GM13976 (cell line): ENCODE data around the gene UBAC2.

Source experiments
- DNase-seq: peaks from one replicate; pipeline ENCODE4 v3.0.0; 2012; ENCODE audit warnings: low spot score
- CTCF ChIP-seq: IDR thresholded peaks from 2 replicates; pipeline ENCODE4 v1.5.1; 2012; ENCODE audit warnings: borderline replicate concordance, mild to moderate bottlenecking; ENCODE audit not compliant: insufficient read depth; ENCODE audit errors: extremely low read depth, missing control alignments, control extremely low read depth
- in situ Hi-C: fragments of 300-500 bp; cut with MboI; formaldehyde crosslinking; loops from one replicate; pipeline ENCODE4 v1.12.0; 2022; ENCODE audit warnings: low sequenced_read_pairs, mixed read lengths, inconsistent platforms; ENCODE audit not compliant: unreplicated experiment

Gene UBAC2

GRCh38 chr13:99395436-99395835 lies 194.8 kb downstream of the UBAC2 start:
- in situ Hi-C loops = no loop called here
- no peak for TF ChIP-seq CTCF
- DNase-seq = no peak

DNA sequence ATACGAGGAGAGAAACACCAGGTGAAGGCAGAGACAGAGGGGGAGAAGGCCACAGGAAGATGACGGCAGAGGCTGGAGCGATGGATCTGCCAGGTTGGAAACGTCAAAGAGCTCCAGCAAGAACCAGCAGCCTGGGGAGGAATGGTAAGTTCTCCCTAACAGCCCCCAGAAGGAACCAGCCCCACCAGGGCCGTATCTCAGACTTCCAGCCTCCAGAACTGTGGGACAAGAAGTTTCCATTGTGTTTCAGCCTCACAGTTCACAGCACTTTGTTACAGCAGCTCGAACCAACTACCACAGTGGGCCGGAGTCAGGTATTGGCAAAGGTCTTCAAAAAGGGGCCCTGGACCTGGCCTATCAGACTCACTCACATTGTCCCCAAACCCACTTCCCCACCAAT lies 195.8 kb downstream of the UBAC2 start:
- no peak for TF ChIP-seq CTCF
- in situ Hi-C loops = no loop called here
- DNase-seq = no peak

GRCh38 chr13:99398071-99398470 lies 197.4 kb downstream of the UBAC2 start:
- TF ChIP-seq CTCF = no peak
- in situ Hi-C loops = no loop called here
- no peak for DNase-seq

DNA sequence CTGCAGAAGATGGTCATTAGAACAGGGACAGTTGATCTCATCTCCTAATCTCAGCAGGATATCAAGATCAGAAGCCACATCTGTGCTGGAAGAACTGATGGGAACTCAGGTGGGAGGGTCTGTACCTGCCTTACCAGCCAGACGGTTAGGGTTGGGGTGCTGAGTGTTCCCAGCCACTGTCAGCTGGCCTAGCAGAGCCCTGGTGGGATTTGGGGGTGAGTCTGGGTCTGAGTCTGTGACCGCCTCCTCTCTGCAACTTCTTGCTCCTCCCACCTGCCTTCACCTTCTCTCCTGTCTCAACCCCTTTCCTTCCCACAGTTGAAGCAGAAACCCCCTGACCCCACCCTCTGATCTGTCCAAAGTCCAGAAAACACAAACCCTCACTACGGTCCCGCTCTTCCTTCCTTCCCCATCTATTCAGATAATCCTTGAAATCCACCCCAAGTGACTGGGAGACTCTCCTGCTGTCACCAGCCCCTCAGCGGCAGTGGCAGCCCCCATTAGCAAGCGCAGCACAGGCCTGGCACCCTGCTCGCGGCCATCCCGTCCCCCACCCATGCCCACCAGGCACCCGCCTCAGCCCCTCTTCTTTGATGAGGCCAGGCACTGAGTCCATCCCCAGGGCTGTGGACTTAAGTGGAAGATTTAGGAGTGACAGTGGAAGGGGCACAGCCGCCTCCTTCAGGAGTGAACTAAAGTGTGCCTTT lies 198.4 kb downstream of the UBAC2 start:
- in situ Hi-C loops = no loop called here
- no peak for DNase-seq
- TF ChIP-seq CTCF = no peak

- in situ Hi-C loops = no loop called here
- no peak for TF ChIP-seq CTCF
- no peak for DNase-seq
Measured at GRCh38 chr13:99399623-99399974, 198.9 kb downstream of the UBAC2 start.

DNA sequence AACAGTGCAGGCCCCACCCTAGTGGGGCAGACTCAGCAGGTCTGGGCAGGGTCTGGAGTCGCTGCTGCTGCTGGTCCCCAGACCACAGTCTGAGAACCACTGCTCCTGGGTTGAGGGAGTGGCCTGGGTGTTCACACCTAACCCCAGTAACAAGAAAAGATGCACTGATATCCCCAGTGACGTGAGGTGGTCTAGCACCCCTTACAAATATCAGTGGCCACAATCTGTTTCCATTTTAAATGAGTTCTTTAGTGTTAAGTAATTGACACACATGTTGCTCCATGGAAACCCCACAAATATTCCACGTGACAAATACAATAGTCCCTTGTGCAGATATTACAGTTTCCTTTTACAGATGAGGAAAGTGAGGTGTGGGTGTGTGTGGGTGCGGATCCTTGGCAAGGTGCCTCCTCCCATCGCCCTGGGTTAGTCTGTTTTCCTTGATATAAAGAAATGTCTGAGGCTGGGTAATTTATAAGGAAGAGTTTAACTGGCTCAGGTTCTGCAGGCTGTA lies 202.9 kb downstream of the UBAC2 start:
- no peak for DNase-seq
- in situ Hi-C loops = no loop called here
- no peak for TF ChIP-seq CTCF
